ENCODE results near the gene S100A7A. TPM values are rescaled to one million over a fixed set of nuclear protein-coding genes. Genes with fewer than 3 reads are reported as not detected.
"Not testable (repeated sequence)": the region's sequence is repeated elsewhere in the genome, so short reads cannot be mapped to it uniquely, and the experiment has no call there.

Gene S100A7A
- total RNA-seq, 8 experiments from 2014 or later: 0.10 to 0.66 (median 0.14) TPM; not detected in 3

GRCh38 chr1:153431427-153431826 lies 15.1 kb downstream of the S100A7A start:
- Histone ChIP-seq H3K27ac (no peak overlapping the region), H3K4me1 (replicated peaks in 1 of 2) (no peaks in the 10 kb centered on the region), H3K4me3 (no peak overlapping the region)
- in situ Hi-C loops (cut with MboI; ENCODE audit: low pct_unique_long_range_greater_than_20kb in 2 of 9, low sequenced_read_pairs in 9 of 9, unreplicated experiment in 9 of 9): no loop called here
- WGBS, 10 experiments: 8 to 67% (median 54%) methylated on average over 1 to 3 of the region's 3 CpGs; no CpG with 5 or more reads in 1 of the 10 experiments
- no peak for ATAC-seq (replicated peaks in 6 of 8)

DNA sequence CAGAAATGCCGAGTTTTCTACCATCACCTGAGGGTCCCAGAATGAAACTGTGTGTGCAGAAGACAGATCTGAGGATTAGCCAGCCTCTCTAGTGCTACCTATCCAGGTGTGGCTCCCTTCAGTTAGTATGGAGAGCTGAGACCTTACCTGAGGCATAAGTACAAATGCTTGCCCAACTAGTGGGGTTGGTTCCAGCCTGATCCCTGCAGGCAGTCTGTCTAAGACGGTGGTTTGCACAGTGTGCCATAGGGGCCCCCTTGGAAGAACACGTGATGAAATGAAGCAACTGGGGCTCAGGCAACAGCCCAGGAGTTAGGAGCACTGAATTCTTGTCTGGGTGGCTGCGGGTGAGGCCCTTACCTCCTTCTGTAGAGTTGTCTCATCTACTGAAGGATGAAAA lies 15.6 kb downstream of the S100A7A start:
- H3K4me1 ChIP-seq (replicated peaks in 1 of 2): no peaks in the 10 kb centered on the region
- H3K27ac ChIP-seq: no peak overlapping the region
- 10 to 53% (median 41%) methylated on average over 2 to 4 of the region's 4 CpGs; no CpG with 5 or more reads in 4 of the 10 experiments for WGBS, 10 experiments
- ATAC-seq (replicated peaks in 6 of 8): no peak
- no peak overlapping the region for H3K4me3 ChIP-seq
- in situ Hi-C loops (cut with MboI; ENCODE audit: low pct_unique_long_range_greater_than_20kb in 2 of 9, low sequenced_read_pairs in 9 of 9, unreplicated experiment in 9 of 9): no loop called here

- in situ Hi-C loops (cut with MboI; ENCODE audit: low pct_unique_long_range_greater_than_20kb in 2 of 9, low sequenced_read_pairs in 9 of 9, unreplicated experiment in 9 of 9): no loop called here
- no peaks in the 10 kb centered on the region for H3K4me1 ChIP-seq (replicated peaks in 1 of 2)
- 28 to 100% (median 54%) methylated on average over 2 to 9 of the region's 9 CpGs for WGBS, 10 experiments
- no peak for ATAC-seq (replicated peaks in 6 of 8)
- no peak overlapping the region for H3K27ac ChIP-seq
- H3K4me3 ChIP-seq: no peak overlapping the region
These were observed 16.8 kb downstream of the S100A7A start for GRCh38 chr1:153432874-153433681.

GRCh38 chr1:153434746-153435455 lies 18.6 kb downstream of the S100A7A start:
- Histone ChIP-seq H3K4me3 (no peak overlapping the region), H3K4me1 (replicated peaks in 1 of 2) (no peaks in the 10 kb centered on the region), H3K27ac (no peak overlapping the region)
- ATAC-seq (replicated peaks in 6 of 8): no peak
- WGBS, 10 experiments: 0 to 78% (median 60%) methylated on average over 1 to 11 of the region's 11 CpGs; no CpG with 5 or more reads in 2 of the 10 experiments
- in situ Hi-C loops (cut with MboI; ENCODE audit: low pct_unique_long_range_greater_than_20kb in 2 of 9, low sequenced_read_pairs in 9 of 9, unreplicated experiment in 9 of 9): no loop called here

DNA sequence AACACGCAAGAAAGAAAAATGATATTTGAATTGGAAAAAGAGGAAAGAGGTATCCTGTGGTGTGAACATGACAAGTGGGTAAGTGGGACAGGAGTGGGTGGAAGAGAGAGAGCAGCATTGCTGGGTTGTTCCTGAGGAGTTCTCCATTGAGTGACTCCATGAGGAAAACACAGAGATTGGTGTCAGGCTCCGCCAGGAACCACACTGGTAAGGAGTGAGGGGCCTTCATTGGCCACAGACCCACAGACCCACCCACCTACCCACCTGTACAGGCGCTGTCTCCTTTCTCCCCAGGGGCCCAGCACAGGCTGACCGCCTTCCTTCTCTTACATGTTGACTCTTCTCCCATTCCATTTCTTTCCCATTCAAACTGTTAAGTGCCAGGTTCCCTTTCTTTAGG lies 20.9 kb downstream of the S100A7A start:
- H3K4me1 ChIP-seq (replicated peaks in 1 of 2): no peaks in the 10 kb centered on the region
- no peak overlapping the region for H3K27ac ChIP-seq
- in situ Hi-C loops (cut with MboI; ENCODE audit: low pct_unique_long_range_greater_than_20kb in 2 of 9, low sequenced_read_pairs in 9 of 9, unreplicated experiment in 9 of 9): no loop called here
- 10 to 100% (median 53%) methylated on average over 1 to 4 of the region's 4 CpGs; no CpG with 5 or more reads in 1 of the 10 experiments for WGBS, 10 experiments
- no peak for ATAC-seq (replicated peaks in 6 of 8)
- H3K4me3 ChIP-seq: no peak overlapping the region

DNA sequence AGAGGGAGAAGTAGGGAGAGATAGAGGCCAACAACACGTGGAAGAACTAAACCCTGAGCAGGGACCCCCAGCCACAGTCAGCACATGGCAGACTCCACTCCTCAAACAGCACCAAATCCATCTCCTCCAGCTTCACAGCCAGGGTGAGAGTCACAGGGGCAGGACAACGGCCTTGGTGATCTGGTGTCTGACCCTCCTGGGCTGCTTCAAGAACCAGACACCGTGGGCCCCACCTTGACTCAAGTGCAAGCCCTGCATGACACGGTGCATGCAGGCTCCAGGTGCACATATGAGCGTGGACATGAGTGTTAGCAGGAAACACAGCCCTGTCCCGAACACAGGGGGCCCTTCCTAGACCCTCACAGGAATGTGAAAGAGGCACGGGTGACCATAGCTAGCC lies 22.3 kb downstream of the S100A7A start:
- Histone ChIP-seq H3K4me3 (no peak overlapping the region), H3K27ac (no peak overlapping the region), H3K4me1 (replicated peaks in 1 of 2) (no peaks in the 10 kb centered on the region)
- ATAC-seq (replicated peaks in 6 of 8): no peak
- WGBS, 10 experiments: 0 to 42% (median 27%) methylated on average over 1 to 3 of the region's 7 CpGs; no CpG with 5 or more reads in 3 of the 10 experiments
- in situ Hi-C loops (cut with MboI; ENCODE audit: low pct_unique_long_range_greater_than_20kb in 2 of 9, low sequenced_read_pairs in 9 of 9, unreplicated experiment in 9 of 9): no loop called here

GRCh38 chr1:153439273-153439672 lies 23.0 kb downstream of the S100A7A start:
- no peaks in the 10 kb centered on the region for H3K4me1 ChIP-seq (replicated peaks in 1 of 2)
- in situ Hi-C loops (cut with MboI; ENCODE audit: low pct_unique_long_range_greater_than_20kb in 2 of 9, low sequenced_read_pairs in 9 of 9, unreplicated experiment in 9 of 9): no loop called here
- no peak for ATAC-seq (replicated peaks in 6 of 8)
- H3K4me3 ChIP-seq: no peak overlapping the region
- H3K27ac ChIP-seq: no peak overlapping the region

DNA sequence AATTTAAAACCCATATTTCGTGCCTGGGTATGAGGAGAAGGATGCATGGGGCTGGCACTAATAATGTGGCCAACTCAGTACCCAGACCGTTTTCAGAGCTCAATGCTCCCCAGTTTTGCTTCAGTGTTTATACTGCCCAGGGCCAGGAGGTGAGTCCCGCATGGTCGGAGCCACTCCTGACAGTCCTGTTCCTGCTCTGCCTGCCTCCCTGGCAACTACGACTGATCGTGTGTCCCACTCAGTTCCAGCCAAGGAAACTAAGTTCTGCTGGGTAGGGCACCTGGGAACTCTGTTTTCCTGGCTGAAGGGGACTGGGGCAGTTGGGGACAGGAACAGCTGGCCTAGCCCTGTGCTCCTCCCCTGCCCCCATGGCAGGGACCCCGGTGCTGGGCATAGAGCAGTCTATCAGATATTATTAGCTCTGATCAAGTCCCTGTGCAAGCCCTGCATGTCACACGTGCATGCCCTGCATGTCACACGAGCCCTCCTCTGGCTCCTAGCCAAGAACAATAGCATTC lies 25.0 kb downstream of the S100A7A start:
- no peak for ATAC-seq (replicated peaks in 6 of 8)
- 0 to 80% (median 43%) methylated on average over 1 to 9 of the region's 9 CpGs; no CpG with 5 or more reads in 1 of the 10 experiments for WGBS, 10 experiments
- Histone ChIP-seq H3K4me1 (replicated peaks in 1 of 2) (no peaks in the 10 kb centered on the region), H3K27ac (no peak overlapping the region), H3K4me3 (no peak overlapping the region)
- in situ Hi-C loops (cut with MboI; ENCODE audit: low pct_unique_long_range_greater_than_20kb in 2 of 9, low sequenced_read_pairs in 9 of 9, unreplicated experiment in 9 of 9): no loop called here

- ATAC-seq (replicated peaks in 6 of 8): no peak
- WGBS, 10 experiments: 0 to 47% (median 32%) methylated on average over 1 to 4 of the region's 4 CpGs; no CpG with 5 or more reads in 3 of the 10 experiments
- in situ Hi-C loops (cut with MboI; ENCODE audit: low pct_unique_long_range_greater_than_20kb in 2 of 9, low sequenced_read_pairs in 9 of 9, unreplicated experiment in 9 of 9): no loop called here
- H3K27ac ChIP-seq: no peak overlapping the region
- no peak overlapping the region for H3K4me3 ChIP-seq
- H3K4me1 ChIP-seq (replicated peaks in 1 of 2): no peaks in the 10 kb centered on the region
These were observed 27.2 kb downstream of the S100A7A start for GRCh38 chr1:153443486-153443885.

DNA sequence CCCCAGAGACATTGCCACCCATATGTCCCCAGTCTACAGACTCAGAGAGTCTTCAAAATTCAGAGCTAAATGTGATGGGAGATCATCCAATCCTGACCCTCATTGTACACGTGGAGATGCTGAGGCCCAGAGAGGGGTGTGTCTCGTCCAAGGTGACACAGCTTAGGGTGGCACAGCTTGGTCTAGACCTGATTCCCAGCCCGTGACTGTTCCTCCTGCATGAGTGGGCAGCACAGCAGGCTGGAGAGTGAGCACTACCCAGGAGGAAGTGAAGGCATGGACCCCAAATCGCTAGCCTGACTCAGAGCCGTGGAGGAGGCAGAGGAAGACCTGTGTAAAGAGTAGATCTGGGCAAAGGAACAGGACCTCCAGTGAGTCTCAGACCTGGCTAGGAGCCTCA lies 27.8 kb downstream of the S100A7A start:
- Histone ChIP-seq H3K4me1 (replicated peaks in 1 of 2) (no peaks in the 10 kb centered on the region), H3K4me3 (no peak overlapping the region), H3K27ac (no peak overlapping the region)
- ATAC-seq (replicated peaks in 6 of 8): no peak
- 17 to 48% (median 36%) methylated on average over 1 to 5 of the region's 5 CpGs; no CpG with 5 or more reads in 4 of the 10 experiments for WGBS, 10 experiments
- in situ Hi-C loops (cut with MboI; ENCODE audit: low pct_unique_long_range_greater_than_20kb in 2 of 9, low sequenced_read_pairs in 9 of 9, unreplicated experiment in 9 of 9): no loop called here

GRCh38 chr1:153447498-153448170 lies 31.3 kb downstream of the S100A7A start:
- ATAC-seq (replicated peaks in 6 of 8): peak in 3 of 8 experiments; percentile 41 to 50 (median 47)
- Histone ChIP-seq H3K27ac (no peak overlapping the region), H3K4me1 (replicated peaks in 1 of 2) (no peaks in the 10 kb centered on the region), H3K4me3 (no peak overlapping the region)
- in situ Hi-C loops (cut with MboI; ENCODE audit: low pct_unique_long_range_greater_than_20kb in 2 of 9, low sequenced_read_pairs in 9 of 9, unreplicated experiment in 9 of 9): no loop called here
- WGBS, 10 experiments: 0 to 88% (median 55%) methylated on average over 1 of the region's 1 CpG; no CpG with 5 or more reads in 1 of the 10 experiments

DNA sequence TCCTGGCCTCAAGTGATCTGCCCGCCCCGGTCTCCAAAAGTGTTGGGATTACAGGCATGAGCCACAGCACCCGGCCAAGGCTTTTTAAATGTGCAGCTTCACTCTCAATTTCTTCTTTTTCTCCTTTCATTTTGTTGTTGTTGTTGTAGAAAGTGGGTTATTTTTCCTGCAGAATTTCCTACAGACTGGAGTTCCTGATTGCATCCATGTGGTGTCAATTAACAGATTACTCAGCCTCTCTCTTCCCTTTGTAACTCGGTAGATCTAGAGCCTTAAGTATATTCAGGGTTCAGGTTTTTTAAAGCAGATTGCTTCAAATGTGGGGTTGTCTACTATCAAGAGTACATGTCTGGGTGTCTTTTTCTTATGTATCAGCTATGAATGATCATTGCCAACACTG lies 32.5 kb downstream of the S100A7A start:
- H3K27ac ChIP-seq; H3K4me3 ChIP-seq; ATAC-seq (replicated peaks in 6 of 8); H3K4me1 ChIP-seq (replicated peaks in 1 of 2); in situ Hi-C loops (cut with MboI; ENCODE audit: low pct_unique_long_range_greater_than_20kb in 2 of 9, low sequenced_read_pairs in 9 of 9, unreplicated experiment in 9 of 9): not testable (repeated sequence)
- WGBS, 10 experiments: 25 to 100% (median 74%) methylated on average over 2 to 4 of the region's 4 CpGs; no CpG with 5 or more reads in 2 of the 10 experiments

DNA sequence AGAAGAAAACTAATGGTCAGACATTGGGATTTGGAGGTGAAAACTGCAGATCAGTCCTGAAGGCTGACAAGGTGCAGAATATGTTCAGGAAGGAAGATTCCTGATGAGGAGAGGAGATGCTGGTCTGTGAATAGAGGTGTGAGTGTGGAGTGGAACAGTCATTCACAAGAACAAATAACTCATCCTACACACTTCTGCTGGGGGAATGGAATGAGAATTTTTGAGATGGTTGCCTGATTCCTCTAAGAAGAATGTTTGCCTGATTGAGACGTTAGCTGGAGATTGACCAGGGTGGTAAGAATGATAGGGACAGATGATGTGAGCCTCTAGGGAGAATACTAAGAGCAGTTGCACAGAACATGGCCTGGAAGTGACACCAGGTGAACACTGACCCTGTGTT lies 40.1 kb downstream of the S100A7A start:
- Histone ChIP-seq H3K4me3 (no peak overlapping the region), H3K4me1 (replicated peaks in 1 of 2) (no peaks in the 10 kb centered on the region), H3K27ac (no peak overlapping the region)
- 0 to 40% (median 21%) methylated on average over 1 of the region's 1 CpG; no CpG with 5 or more reads in 6 of the 10 experiments for whole genome bisulfite sequencing, 10 experiments
- ATAC-seq (replicated peaks in 6 of 8): no peak
- in situ Hi-C loops (cut with MboI; ENCODE audit: low pct_unique_long_range_greater_than_20kb in 2 of 9, low sequenced_read_pairs in 9 of 9, unreplicated experiment in 9 of 9): no loop called here

Measured in motor neuron (in vitro differentiated cells).